ENCODE data around the gene NAP1L4. TPM values are rescaled to one million over a fixed set of nuclear protein-coding genes. Genes with fewer than 3 reads are reported as not detected.
A peak's percentile ranks its signal among the peaks of the same experiment; 100 is the strongest.

NAP1L4 gene
- total RNA-seq, 4 donors from 2014 or later, result 67.2 to 99.0 (median 82.4) TPM

DNA sequence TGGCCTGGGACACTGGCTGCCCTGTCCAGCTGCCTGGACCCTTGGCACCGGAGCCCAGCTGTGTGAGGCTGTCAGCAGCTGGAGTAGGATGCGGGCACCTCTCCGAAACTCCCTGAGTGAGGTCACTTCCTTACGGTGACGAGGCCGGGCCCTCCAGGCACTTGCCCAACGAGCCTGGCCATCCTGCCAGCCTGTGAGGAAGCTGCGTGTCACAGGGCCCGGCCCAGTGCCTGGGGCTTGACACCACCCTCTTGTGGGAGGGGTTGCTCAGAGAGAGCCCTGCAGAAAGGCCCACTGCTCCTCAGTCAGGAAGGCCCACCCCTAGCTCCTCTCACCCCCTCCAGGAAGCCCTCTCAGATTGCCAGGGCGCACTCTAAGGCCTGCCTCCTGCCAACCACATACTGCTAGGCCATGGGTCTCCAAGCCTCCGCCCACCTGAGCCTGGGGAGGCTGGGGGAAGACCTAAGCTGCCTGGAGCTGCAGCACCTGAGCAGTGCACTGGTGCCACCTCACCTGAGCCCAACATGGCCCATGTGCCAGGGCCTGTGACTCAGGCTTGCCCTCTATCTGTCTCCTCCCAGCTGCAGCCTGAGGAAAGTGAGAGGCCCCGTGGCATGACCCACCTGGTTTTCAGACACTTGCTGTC is 58.6 kb downstream of the NAP1L4 start:
- intact Hi-C loops (cut with DNase I; ENCODE audit: low total_unique reads), result no loop called here
- WGBS, 2 donors, result 17 to 34% methylated on average over 5 to 12 of the region's 12 CpGs
- TF ChIP-seq, protein P1, sequence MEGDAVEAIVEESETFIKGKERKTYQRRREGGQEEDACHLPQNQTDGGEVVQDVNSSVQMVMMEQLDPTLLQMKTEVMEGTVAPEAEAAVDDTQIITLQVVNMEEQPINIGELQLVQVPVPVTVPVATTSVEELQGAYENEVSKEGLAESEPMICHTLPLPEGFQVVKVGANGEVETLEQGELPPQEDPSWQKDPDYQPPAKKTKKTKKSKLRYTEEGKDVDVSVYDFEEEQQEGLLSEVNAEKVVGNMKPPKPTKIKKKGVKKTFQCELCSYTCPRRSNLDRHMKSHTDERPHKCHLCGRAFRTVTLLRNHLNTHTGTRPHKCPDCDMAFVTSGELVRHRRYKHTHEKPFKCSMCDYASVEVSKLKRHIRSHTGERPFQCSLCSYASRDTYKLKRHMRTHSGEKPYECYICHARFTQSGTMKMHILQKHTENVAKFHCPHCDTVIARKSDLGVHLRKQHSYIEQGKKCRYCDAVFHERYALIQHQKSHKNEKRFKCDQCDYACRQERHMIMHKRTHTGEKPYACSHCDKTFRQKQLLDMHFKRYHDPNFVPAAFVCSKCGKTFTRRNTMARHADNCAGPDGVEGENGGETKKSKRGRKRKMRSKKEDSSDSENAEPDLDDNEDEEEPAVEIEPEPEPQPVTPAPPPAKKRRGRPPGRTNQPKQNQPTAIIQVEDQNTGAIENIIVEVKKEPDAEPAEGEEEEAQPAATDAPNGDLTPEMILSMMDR (IDR thresholded peaks at IDR 0.05), result no peak
- TF ChIP-seq POLR2A (IDR thresholded peaks at IDR 0.05), result no peak
- H3K4me3 ChIP-seq (ENCODE audit: low read depth, poor library complexity, severe bottlenecking), result no peak overlapping the region
- DNase-seq (ENCODE audit: low spot score in 2 of 2), result peak; percentile 75 to 95

- 38% methylated on average over 8 to 12 of the region's 15 CpGs for WGBS, 2 donors
- no peak overlapping the region for H3K4me3 ChIP-seq (ENCODE audit: low read depth, poor library complexity, severe bottlenecking)
- DNase-seq (ENCODE audit: low spot score in 2 of 2), result no peak
- intact Hi-C loops (cut with DNase I; ENCODE audit: low total_unique reads), result no loop called here
- no peak for TF ChIP-seq POLR2A (IDR thresholded peaks at IDR 0.05)
- TF ChIP-seq, protein P1 (IDR thresholded peaks at IDR 0.05), result no peak
These were observed 59.3 kb downstream of the NAP1L4 start for GRCh38 chr11:2932850-2933251.

DNA sequence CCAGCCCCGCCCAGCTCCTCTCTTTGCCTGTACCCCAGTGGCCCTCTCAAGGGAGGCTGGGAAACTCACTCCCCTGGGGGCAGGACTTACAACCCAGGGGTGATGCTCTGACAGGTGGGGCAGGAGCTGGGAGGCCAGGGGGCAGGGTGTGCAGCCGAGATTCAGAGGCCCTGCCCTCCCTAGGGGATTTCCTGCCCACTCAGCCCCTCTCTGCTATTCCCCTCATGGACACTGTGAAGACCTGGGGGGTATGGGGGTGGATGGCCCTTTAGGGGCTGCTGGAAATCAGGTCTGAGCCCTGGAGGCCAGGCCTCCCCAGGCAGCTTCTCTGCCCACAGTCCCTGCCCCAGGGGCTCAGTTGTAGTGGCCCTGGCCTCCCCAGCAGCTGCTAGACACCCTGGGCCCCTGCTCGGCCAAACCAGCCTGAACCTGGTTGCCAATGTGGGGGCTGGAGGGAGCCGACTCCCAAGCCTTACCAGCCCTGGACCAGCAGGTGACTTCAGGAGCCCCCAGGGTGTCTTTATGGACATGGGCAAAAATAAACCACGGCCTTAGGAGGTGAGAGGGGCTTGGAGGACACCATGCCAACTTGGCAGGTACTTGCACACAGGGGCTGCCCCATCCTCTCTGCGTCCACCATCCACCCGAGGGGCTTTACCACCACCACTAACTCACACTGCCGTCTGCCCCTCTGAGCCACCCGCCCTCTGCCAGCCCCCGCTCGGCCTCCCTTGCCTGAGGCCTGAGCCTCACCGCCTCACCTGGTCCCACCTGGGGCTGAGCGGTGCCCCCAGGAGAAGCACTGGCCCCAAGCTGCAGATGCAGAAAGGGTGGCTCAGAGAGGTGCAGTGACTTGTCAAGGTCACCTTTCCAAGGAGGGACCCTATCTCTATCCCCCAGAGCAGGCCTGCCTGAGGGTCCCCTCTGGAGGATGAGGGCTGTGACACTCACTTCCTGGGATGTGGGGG is 60.1 kb downstream of the NAP1L4 start:
- TF ChIP-seq POLR2A (IDR thresholded peaks at IDR 0.05), result no peak
- TF ChIP-seq, protein P1 (IDR thresholded peaks at IDR 0.05), result no peak
- 70 to 78% methylated on average over 11 to 13 of the region's 13 CpGs for WGBS, 2 donors
- intact Hi-C loops (cut with DNase I; ENCODE audit: low total_unique reads), result no loop called here
- H3K4me3 ChIP-seq (ENCODE audit: low read depth, poor library complexity, severe bottlenecking), result no peak overlapping the region
- no peak for DNase-seq (ENCODE audit: low spot score in 2 of 2)

DNA sequence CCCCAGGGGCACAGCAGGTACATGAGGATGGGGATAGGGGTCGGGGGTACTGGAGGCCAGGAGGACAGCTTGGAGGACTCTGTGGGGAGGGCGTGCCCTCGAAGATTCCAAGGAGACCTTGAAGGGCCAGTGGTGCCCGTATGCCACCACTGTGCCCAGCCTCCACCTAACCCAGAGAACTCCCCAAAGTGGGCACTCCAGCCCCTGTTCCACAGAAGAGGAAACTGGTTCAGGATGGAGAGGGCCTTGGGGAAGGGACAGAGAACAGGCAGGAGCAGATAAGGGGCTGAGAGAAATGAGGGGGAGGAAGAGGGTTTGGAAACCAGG is 60.7 kb downstream of the NAP1L4 start:
- WGBS, 2 donors, result 72 to 78% methylated on average over 4 of the region's 4 CpGs
- H3K4me3 ChIP-seq (ENCODE audit: low read depth, poor library complexity, severe bottlenecking), result no peak overlapping the region
- no peak for DNase-seq (ENCODE audit: low spot score in 2 of 2)
- intact Hi-C loops (cut with DNase I; ENCODE audit: low total_unique reads), result no loop called here
- TF ChIP-seq, protein P1 (IDR thresholded peaks at IDR 0.05), result no peak
- TF ChIP-seq POLR2A (IDR thresholded peaks at IDR 0.05), result no peak

DNA sequence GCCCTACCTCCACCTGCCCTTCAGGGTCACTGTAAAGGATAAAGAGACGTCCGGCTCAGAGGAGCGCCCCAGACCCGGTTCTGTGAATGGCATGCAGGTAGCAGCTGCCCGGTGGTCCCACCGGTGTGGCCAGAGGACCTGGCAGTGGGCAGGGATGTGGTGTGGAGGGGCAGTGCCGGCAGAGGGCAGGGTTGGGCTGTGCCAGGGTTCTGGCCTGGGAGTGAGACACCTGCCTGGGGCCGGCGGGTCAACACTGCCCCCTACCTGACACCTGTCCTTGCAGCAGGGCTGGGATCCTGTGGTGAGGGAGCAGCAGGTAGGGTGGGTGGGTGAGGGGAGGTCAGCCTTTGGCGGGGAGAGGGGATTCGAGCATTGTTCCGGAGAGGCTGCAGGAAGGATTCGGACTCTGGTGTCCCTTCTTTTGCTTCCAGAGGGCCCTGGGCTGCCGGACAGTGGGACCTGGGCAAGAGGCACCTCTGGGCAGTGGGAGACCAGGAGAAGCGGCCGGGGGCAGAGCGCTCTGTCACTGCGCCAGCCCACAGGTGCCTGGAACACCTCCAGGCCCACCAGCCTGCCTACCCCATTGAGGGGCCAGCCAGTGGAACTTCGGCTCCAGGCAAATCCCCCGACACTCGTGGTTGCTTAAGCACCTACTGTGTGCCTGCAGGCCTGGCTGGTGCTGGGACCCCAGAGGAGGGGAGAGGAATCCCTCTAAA is 61.3 kb downstream of the NAP1L4 start:
- intact Hi-C loops (cut with DNase I; ENCODE audit: low total_unique reads), result no loop called here
- 51 to 54% methylated on average over 19 to 21 of the region's 21 CpGs for WGBS, 2 donors
- DNase-seq (ENCODE audit: low spot score in 2 of 2), result no peak

More for the DNA sequence above, 61.3 kb downstream of the NAP1L4 start:
- no peak for TF ChIP-seq POLR2A (IDR thresholded peaks at IDR 0.05)
- TF ChIP-seq, protein P1 (IDR thresholded peaks at IDR 0.05), result peak in 1 of 3 donors; percentile 35
- no peak overlapping the region for H3K4me3 ChIP-seq (ENCODE audit: low read depth, poor library complexity, severe bottlenecking)

Measured in lower leg skin (tissue), 4 donors.